ENCODE measurements around the gene SMARCB1. TPM values are rescaled to one million over a fixed set of nuclear protein-coding genes. Genes with fewer than 3 reads are reported as not detected.

SMARCB1 gene
- polyA plus RNA-seq, 1 of the 3 experiments (the other 2 are of a cell fraction): 215 TPM

- CTCF ChIA-PET: interaction anchor here (1.0 to 2.8 kb wide), 6 partner anchors 9 to 64 kb away, joined by 3 to 17 read pairs (median 4); partner anchors contain the start of gene CHCHD10
- H4K20me1 ChIP-seq (ENCODE audit: insufficient read depth): no peaks in the 10 kb centered on the region; the same call in 1 of the 2 replicates
- no peak overlapping the region for H3K4me2 ChIP-seq
Observed at GRCh38 chr22:23831781-23832180, 45.0 kb downstream of the SMARCB1 start.

GRCh38 chr22:23832226-23833016 lies 45.7 kb downstream of the SMARCB1 start:
- 78% methylated on average over 10 of the region's 11 CpGs for WGBS (ENCODE audit: low lambda C conversion rate)
- no peaks in the 10 kb centered on the region for H3K9me2 ChIP-seq
- no peaks in the 10 kb centered on the region; the same call in 1 of the 2 replicates for H4K20me1 ChIP-seq (ENCODE audit: insufficient read depth)
- H2AFZ ChIP-seq (ENCODE audit: low read depth): no peak overlapping the region
- no peaks in the 10 kb centered on the region for H3K27me3 ChIP-seq (ENCODE audit: insufficient read depth)
- H3F3A ChIP-seq (replicated peaks; ENCODE audit: insufficient read depth): peaks cover 17% of the 10 kb centered on the region
- TF ChIP-seq RXRA (IDR thresholded peaks at IDR 0.05; ENCODE audit: borderline replicate concordance, low read depth): no peak
- peak; percentile 26; the same call in 1 of the 2 replicates for TF ChIP-seq MXI1 (IDR thresholded peaks at IDR 0.05; ENCODE audit: low read depth, low read length)
- TF ChIP-seq EP300 (IDR thresholded peaks at IDR 0.05; ENCODE audit: borderline replicate concordance in 1 of 2, low read depth in 1 of 2, low read length in 1 of 2): 0 out of 4 replicates have a peak, but pooled peaks of 1 of the 2 experiments have one; percentile 34
- ChIA-PET CTCF (interaction anchor here (1.0 to 2.8 kb wide), 6 partner anchors 10 to 65 kb away, joined by 3 to 17 read pairs (median 4); partner anchors contain the start of gene CHCHD10), POLR2A (interaction anchor here (1.0 kb wide), 1 partner anchor 65 kb away, joined by 3 read pairs; the partner anchor contains the start of gene CHCHD10)
- H3K9me3 ChIP-seq: no peaks in the 10 kb centered on the region
- no peak overlapping the region for H3K9ac ChIP-seq
- H3K4me2 ChIP-seq: no peak overlapping the region
- peaks cover 0 to 70% of the 10 kb centered on the region in 2 experiments; a peak in 2 of 4 replicates for H3K4me1 ChIP-seq (ENCODE audit: control insufficient read depth in 1 of 2, insufficient read depth in 2 of 2, low read depth in 1 of 2, low read length in 1 of 2)
- peaks cover 21% of the 10 kb centered on the region for H3K79me2 ChIP-seq (ENCODE audit: insufficient read depth)
- H3K27ac ChIP-seq (ENCODE audit: low read depth in 2 of 2, low read length in 1 of 2): peak overlapping the region in 1 of 2 experiments; percentile 83; a peak in 2 of 4 replicates
- peaks cover 11 to 52% of the 10 kb centered on the region in 2 experiments for H3K36me3 ChIP-seq (replicated peaks in 1 of 2; ENCODE audit: control insufficient read depth in 1 of 2, insufficient read depth in 2 of 2, low read length in 1 of 2)
- no peak overlapping the region for H3K4me3 ChIP-seq (ENCODE audit: low read depth in 2 of 2, low read length in 1 of 2)
- peak; percentile 69 for DNase-seq

More at GRCh38 chr22:23831781-23832180, 45.0 kb downstream of the SMARCB1 start:
- Histone ChIP-seq H2AFZ (ENCODE audit: low read depth) (no peak overlapping the region), H3K9ac (no peak overlapping the region), H3K27me3 (ENCODE audit: insufficient read depth) (no peaks in the 10 kb centered on the region), H3K4me3 (ENCODE audit: low read depth in 2 of 2, low read length in 1 of 2) (no peak overlapping the region), H3K36me3 (replicated peaks in 1 of 2; ENCODE audit: control insufficient read depth in 1 of 2, insufficient read depth in 2 of 2, low read length in 1 of 2) (peaks cover 15 to 56% of the 10 kb centered on the region in 2 experiments), H3K9me3 (no peaks in the 10 kb centered on the region), H3K4me1 (ENCODE audit: control insufficient read depth in 1 of 2, insufficient read depth in 2 of 2, low read depth in 1 of 2, low read length in 1 of 2) (peaks cover 0 to 76% of the 10 kb centered on the region in 2 experiments; a peak in 2 of 4 replicates), H3K9me2 (no peaks in the 10 kb centered on the region), H3F3A (replicated peaks; ENCODE audit: insufficient read depth) (peaks cover 17% of the 10 kb centered on the region), H3K27ac (ENCODE audit: low read depth in 2 of 2, low read length in 1 of 2) (peak overlapping the region in 1 of 2 experiments; percentile 83; a peak in 2 of 4 replicates), H3K79me2 (ENCODE audit: insufficient read depth) (peaks cover 21% of the 10 kb centered on the region)
- peak; percentile 20 for DNase-seq
- 100% methylated on average over 2 of the region's 10 CpGs for WGBS (ENCODE audit: low lambda C conversion rate)
- no peak for TF ChIP-seq EP300 (IDR thresholded peaks at IDR 0.05; ENCODE audit: borderline replicate concordance in 1 of 2, low read depth in 1 of 2, low read length in 1 of 2)
- TF ChIP-seq ELF1 (IDR thresholded peaks at IDR 0.05): no peak
- no peak for TF ChIP-seq CHD2 (IDR thresholded peaks at IDR 0.05; ENCODE audit: low read length, partially characterized antibody)
- no peak for TF ChIP-seq EZH2phosphoT487 (IDR thresholded peaks at IDR 0.05; ENCODE audit: borderline replicate concordance, low read depth)
- no peak for TF ChIP-seq SIN3A (IDR thresholded peaks at IDR 0.05; ENCODE audit: borderline replicate concordance, low read depth, low read length)
- TF ChIP-seq POLR2AphosphoS5 (IDR thresholded peaks at IDR 0.05; ENCODE audit: low read depth, low read length): no peak
- TF ChIP-seq MEF2A (IDR thresholded peaks at IDR 0.05; ENCODE audit: borderline replicate concordance, low read depth): no peak
- no peak for TF ChIP-seq GABPA (IDR thresholded peaks at IDR 0.05; ENCODE audit: low read depth)
- TF ChIP-seq, protein P1, sequence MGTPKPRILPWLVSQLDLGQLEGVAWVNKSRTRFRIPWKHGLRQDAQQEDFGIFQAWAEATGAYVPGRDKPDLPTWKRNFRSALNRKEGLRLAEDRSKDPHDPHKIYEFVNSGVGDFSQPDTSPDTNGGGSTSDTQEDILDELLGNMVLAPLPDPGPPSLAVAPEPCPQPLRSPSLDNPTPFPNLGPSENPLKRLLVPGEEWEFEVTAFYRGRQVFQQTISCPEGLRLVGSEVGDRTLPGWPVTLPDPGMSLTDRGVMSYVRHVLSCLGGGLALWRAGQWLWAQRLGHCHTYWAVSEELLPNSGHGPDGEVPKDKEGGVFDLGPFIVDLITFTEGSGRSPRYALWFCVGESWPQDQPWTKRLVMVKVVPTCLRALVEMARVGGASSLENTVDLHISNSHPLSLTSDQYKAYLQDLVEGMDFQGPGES (IDR thresholded peaks at IDR 0.05; ENCODE audit: low read depth, low read length): no peak
- no peak for TF ChIP-seq FOXM1 (IDR thresholded peaks at IDR 0.05; ENCODE audit: low read depth)
- TF ChIP-seq TCF12 (IDR thresholded peaks at IDR 0.05): no peak
- POLR2A ChIA-PET: no interaction called here

Data from SK-N-SH (cell line).